Stimulated activated CD8-positive, alpha-beta memory T cell treated with anti-CD3 and anti-CD28 coated beads, Interleukin-7, amount 100 ng/mL, for 1 hour (primary cell): ENCODE data around the gene SH2D5.

ENCODE experiments used
- DNase-seq, 2 donors: peaks; one replicate each; pipeline ENCODE4 v3.0.0-alpha.2; 2020; ENCODE audit warnings: low read depth in 2 of 2

The SH2D5 gene

GRCh38 chr1:20732588-20733359 is at the start of gene SH2D5:
TSS of gene SH2D5 (minus strand) at chr1:20732703. CDS start at chr1:20728044, 4,659 bp downstream.
- peak; percentile 36 to 43 for DNase-seq

DNA sequence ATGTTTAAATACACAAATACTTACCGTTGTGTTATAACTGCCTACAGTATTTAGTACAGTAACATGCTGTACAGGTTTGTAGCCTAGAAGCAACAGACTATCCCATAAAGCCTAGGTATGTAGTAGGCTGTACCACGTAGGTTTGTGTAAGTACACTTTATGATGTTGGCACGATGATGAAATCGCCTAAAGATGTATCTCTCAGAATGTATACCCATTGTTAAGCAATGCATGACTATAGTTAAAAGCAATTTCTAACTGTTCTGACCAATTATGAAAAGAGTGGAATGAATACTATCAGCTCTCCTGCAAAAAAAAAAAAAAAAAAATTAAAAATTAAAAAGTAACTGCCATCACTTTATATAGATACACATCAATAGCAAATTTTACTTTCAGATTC is 43.2 kb upstream of the SH2D5 start:
- no peak for DNase-seq

GRCh38 chr1:20771780-20772179 is 39.3 kb upstream of the SH2D5 start:
- DNase-seq = no peak

GRCh38 chr1:20770314-20771087 is 38.0 kb upstream of the SH2D5 start:
- DNase-seq = no peak

- no peak for DNase-seq
These were observed 34.8 kb upstream of the SH2D5 start for GRCh38 chr1:20767271-20767670.

DNA sequence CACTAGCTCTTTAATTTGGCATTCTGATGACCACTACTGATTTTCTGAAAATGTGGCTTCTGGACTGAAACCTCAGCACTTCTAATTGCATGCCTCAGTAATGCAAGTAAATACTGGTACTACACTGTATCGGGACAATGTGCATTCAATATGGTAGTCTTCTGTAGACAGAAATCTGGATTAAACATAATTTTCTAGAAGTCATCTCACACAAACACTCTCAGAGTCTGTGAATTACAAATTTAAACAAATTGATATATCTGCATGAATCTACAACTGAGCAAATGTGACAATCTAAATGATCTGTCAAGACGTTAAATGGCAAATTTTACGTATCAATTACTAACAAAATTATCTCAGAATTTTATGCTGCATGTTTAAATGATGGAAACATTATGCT is 30.9 kb upstream of the SH2D5 start:
- no peak for DNase-seq

DNA sequence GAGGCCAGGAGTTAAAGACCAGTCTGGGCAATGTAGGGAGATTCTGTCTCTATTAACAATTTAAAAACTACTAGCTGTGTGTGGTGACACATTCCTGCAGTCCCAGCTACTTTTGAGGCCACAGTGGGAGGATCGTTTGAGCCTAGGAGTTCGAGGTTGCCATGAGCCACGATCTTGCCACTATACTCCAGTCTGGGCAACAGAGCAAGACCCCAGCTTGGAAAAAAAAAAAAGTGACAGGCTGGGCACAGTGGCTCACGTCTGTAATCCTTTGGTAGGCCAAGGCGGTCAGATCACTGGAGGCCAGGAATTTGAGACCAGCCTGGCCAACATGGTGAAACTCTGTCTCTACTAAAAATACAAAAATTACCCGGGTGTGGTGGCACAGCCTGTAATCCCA is 27.8 kb upstream of the SH2D5 start:
- no peak for DNase-seq

GRCh38 chr1:20753589-20753988 is 21.1 kb upstream of the SH2D5 start:
- no peak for DNase-seq

DNA sequence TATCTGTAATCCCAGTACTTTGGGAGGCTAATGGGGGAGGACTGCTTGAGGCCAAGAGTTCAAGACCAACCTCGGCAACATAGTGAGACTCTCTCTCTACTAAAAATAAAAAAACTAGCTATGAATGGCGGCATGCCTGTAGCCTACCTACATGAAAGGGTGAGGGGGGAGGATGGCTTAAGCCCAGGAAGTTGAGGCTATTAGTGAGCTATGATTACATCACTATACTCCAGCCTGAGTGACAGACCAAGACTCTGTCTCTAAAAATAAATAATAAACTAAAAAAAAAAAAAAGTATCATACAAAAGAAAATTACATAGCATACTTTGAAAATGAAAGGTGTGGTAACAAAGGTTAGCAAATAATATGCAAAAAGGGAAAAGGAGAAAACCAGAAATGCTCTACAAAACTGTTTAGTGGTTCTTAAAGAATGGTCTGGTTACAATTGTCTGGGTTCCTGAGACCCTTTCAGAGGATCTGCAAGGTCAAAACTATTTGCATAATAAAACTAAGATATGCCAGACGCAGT is 19.0 kb upstream of the SH2D5 start:
- DNase-seq = no peak

- DNase-seq = no peak
These were observed 10.2 kb upstream of the SH2D5 start for GRCh38 chr1:20742671-20743070.

DNA sequence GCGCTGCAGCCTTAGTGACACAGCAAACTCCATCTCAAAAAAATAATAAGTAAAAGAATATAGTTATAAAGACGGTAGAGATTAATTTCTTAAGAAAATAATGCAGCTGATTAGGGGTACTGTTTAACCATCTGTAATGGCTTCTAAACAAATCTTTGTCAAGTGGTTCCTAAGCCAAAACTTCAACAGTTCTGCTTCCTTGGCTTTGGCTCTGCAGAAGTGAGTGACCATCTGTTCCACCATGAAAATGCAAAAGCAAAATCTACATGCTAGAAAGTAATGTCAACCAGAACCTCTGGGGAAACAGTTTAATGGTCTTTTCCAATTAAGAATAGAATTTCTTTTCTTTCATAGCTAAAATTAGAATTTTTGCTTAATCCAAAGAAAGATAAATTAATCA is 8.3 kb upstream of the SH2D5 start:
- DNase-seq = no peak

DNA sequence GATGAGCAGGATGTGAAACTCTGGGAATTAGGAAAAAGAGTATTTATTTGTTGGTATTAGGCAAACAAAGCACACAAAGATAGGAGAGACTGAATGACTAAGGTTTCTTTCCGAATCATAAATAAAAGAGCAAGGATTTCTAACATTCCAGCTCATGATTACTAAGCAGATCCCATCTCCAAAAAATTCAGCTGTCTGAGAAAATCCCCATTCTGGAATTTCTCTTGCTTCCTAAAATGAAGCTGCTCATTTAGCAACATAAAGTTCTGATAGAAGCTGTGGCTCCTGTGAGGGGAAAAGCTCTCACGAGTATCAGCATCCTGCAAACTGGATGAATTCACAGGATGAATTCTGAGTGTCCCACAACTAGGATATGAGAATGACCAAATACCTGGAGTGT is 6.7 kb upstream of the SH2D5 start:
- DNase-seq = no peak

- DNase-seq = no peak
These were observed 3.1 kb upstream of the SH2D5 start for GRCh38 chr1:20735581-20736111.

GRCh38 chr1:20733360-20733975 is 965 bp upstream of the SH2D5 start:
- no peak for DNase-seq

DNA sequence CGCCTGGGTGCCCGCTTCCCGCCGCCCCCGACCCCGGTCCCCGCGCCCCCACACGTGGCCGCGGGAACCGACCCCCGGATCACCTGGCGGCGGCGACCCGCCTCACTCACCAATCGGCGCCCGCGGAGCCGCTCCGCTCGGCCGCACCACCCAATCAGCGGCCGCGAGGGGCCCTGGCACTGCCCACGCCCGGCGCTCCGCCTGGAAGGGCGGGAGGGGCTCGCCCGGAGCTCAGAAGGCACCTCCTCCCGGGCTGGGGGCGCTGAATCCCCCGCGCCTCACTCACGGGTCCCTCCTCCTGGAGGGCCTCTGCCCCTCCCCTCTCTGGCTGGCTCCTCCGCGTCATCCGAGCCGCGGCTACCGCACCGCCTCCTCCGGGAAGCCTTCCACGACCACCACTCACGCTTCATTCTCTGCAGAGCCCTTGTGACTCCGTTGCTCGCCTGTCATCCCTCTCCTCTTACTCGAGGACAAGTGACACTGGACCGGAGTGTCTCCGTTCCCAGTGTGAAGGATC is 374 bp downstream of the SH2D5 start:
- DNase-seq = peak; percentile 24 to 25

GRCh38 chr1:20731057-20731991 is 1.2 kb downstream of the SH2D5 start:
- no peak for DNase-seq

DNA sequence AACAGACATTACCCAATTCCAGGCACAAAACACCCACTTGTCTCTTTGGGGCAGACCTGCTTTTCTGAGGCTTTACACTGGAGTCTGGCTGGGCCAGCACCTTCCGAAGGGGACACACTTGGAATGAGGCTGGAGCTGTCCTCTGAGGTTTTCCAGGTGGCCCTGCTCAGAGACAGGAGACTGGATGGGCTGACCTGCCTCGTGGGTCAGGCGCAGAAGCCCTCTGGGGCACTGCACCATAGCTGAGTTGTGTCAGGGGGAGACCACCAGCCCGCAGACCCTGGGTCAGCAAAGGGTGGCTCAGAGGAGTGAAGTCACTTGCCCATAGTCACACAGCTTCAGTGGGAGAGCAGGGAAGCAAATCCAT is 1.8 kb downstream of the SH2D5 start:
- DNase-seq = no peak

GRCh38 chr1:20729990-20730689 is 2.4 kb downstream of the SH2D5 start:
- no peak for DNase-seq

DNA sequence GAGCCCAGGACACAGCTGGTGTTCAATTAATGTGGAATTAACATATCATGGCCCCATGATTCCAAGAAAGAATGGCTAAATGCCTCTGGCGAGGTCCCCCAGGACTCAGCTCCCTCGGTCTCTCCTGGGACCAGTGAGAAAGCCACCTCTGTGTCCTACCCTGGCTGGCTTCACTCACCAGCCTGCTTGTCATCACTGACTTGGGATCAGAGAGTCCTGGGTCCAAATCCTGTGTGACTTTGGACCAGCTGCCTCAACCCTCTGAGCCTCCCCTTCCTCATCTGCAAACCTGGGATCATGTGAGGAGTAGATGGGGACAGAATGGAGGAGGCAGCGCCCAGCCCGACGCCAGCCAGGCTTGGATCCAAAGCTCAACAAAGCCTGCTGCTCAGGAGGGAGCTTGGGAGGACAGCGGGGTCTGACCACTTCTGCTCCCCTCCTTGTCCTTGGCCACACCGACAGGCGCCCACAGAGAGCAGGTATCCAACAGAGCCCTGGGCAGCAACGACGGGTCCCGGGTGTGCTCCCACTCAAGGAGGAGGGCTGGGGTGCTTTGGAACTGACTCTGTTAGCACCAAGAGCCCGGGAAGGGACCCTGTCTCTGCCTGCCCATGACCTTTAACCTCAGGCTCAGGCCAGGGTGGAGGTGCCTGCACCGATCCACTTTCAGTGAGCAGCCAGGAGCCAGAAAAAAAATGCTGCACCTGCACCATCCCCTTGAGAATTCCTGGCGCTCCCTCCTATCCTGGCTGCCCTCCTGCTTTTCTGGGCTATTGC is 3.2 kb downstream of the SH2D5 start:
- DNase-seq = no peak
